Retinal pigment epithelial cell (primary cell): ENCODE data around the gene STAT3.

Source experiments
- DNase-seq: peaks from one replicate; pipeline ENCODE4 v3.0.0-alpha.2; 2010; ENCODE audit warnings: low read depth
- H3K4me3 ChIP-seq: 2 replicates; pipeline ENCODE4 v1.5.1; 2011; ENCODE audit warnings: mild to moderate bottlenecking, low read length, control low read depth, moderate library complexity
- TF ChIP-seq, protein P1 (sequence below): conservative IDR thresholded peaks from 2 replicates; pipeline ENCODE4 v1.5.1; 2011; ENCODE audit warnings: low read depth, low read length, control low read depth, inconsistent platforms

Gene STAT3

DNA sequence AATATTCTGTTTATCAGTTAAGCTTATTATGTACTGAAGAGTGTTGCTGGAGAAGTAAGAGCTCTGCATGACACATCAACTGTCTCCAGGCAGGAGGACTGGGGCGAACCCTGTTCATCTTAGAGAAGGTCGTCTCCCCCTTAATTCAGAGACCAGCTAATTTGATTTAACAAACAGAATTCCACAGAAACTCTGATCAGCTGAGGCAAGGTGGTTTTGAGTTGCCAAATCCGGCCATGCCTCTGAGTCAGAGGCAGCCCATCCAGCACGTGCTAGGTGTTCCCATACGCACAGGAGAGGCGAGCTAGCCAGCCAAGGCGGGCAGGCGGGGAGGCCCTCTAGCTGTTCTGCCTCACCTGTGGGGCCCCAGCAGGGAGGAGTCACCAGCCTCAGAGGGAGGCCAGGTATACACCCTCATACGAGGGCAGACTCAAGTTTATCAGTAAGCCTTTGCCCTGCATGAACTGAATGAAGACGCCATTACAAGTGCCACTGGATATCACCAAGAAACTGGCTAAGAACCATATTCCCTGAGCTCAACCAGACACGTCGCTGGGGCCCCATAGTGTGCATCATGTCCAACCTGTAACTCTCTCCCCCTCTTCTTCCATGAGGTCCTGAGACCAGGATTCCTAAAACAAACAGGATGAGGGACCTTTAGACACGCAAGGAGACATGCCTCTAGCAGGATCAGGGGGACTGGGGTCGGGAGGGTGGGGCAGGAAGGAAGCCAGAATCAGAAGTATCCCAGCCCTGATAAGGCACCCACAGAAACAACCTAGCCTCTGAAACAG lies 74.3 kb downstream of the STAT3 start:
- H3K4me3 ChIP-seq: no peak overlapping the region
- DNase-seq: no peak
- TF ChIP-seq, protein P1, sequence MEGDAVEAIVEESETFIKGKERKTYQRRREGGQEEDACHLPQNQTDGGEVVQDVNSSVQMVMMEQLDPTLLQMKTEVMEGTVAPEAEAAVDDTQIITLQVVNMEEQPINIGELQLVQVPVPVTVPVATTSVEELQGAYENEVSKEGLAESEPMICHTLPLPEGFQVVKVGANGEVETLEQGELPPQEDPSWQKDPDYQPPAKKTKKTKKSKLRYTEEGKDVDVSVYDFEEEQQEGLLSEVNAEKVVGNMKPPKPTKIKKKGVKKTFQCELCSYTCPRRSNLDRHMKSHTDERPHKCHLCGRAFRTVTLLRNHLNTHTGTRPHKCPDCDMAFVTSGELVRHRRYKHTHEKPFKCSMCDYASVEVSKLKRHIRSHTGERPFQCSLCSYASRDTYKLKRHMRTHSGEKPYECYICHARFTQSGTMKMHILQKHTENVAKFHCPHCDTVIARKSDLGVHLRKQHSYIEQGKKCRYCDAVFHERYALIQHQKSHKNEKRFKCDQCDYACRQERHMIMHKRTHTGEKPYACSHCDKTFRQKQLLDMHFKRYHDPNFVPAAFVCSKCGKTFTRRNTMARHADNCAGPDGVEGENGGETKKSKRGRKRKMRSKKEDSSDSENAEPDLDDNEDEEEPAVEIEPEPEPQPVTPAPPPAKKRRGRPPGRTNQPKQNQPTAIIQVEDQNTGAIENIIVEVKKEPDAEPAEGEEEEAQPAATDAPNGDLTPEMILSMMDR: no peak

DNA sequence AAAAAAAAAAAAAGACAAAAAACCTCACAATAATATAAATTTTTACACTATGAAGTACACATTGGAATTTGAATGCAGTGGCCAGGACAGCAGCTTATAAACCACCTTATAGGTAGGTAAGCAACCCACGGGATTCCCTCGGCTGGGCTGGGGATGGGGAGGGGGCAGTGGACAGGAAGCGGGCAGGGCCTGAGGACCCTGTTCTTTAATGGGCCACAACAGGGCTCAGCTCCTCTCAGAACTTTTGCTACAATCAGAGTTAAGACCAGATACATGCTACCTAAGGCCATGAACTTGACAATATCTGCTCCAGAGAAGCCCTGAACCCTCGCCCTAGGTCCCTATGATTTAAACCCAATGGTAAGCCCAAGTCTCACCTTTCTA lies 74.9 kb downstream of the STAT3 start:
- TF ChIP-seq, protein P1: no peak
- DNase-seq: no peak
- H3K4me3 ChIP-seq: no peak overlapping the region

DNA sequence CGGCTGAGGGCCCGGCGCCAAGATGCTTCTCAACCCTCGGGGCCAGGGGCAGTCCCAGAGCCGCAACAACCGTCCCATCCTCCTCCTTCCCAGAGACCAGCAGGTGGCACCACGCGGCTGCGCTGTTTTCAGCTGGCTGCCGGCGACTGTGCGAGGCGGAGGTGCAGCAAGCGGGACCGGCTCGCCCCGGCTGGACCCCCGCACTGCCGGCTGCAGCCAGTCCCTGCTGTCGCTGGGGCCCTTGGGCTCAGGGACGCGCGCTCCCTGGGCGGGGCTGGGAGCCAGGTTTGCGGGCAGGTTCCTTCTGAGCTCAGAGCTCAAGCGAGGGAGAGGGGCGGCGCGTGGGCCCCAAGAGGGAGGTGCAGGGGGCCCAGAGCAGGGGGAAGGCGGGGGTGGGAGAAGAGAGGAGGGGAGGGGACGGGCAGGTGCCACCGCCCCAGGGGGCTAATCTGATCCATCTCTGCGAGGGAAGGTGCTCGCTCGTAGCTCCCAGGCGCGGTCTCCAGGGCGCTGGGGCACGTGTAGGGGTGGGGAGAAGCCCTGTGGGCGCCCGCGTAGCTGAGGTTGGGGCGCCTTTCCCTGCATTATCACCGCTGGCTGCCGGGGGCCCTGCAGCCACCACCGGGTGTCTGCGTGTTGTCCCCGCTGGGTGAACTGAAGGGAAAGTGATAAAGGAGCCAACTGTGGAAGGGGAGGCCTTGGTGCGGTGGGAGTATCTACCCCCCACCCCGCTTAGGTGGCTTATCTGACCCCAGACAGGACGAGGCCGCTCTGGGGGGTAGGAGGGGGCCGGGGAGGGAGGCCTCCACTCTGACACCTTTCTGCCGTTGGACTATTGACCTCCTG lies 75.7 kb downstream of the STAT3 start:
- TF ChIP-seq, protein P1: peak; percentile 66
- peak; percentile 54 for DNase-seq
- peak overlapping the region; percentile 15 for H3K4me3 ChIP-seq

DNA sequence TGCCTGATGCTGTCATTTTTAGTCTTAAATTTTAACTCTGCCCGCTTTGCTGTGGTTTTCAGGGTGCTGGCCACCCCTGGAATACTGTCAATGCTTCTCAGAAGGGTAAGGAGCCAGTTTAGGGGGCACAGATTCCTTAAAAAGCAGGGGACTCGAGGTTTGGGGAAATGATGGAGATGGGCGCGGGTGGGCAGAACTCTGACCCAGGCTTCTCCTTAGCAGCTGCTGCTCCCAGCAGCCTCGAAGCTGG lies 76.3 kb downstream of the STAT3 start:
- no peak for DNase-seq
- H3K4me3 ChIP-seq: no peak overlapping the region
- TF ChIP-seq, protein P1: no peak

DNA sequence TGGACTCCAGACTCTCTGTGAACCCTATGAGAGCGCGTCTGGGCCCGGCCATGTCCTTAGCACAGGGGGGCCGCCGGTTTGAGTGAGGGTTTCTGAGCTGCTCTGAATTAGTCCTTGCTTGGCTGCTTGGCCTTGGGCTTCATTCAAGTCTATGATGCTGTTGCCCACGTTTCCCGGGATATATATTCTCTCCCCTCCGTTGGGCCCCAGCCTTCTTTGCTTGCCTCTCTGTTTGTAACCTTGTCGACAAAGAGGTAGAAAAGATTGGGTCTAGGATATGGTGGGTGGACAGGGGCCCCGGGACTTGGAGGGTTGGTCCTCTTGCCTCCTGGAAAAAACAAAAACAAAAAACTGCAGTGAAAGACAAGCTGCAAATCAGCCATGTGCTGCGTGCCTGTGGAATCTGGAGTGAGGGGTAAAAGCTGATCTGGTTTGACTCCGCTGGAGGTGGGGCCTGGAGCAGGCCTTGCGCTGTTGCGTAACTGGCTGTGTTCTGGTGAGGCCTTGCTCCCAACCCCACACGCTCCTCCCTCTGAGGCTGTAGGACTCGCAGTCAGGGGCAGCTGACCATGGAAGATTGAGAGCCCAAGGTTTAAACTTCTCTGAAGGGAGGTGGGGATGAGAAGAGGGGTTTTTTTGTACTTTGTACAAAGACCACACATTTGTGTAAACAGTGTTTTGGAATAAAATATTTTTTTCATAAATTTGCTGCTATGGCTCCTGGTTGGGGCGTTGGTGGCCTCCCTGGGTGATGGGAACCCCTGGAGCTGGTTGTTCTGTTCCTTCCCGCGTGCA lies 76.8 kb downstream of the STAT3 start:
- DNase-seq: peak; percentile 82
- TF ChIP-seq, protein P1: no peak
- H3K4me3 ChIP-seq: no peak overlapping the region

DNA sequence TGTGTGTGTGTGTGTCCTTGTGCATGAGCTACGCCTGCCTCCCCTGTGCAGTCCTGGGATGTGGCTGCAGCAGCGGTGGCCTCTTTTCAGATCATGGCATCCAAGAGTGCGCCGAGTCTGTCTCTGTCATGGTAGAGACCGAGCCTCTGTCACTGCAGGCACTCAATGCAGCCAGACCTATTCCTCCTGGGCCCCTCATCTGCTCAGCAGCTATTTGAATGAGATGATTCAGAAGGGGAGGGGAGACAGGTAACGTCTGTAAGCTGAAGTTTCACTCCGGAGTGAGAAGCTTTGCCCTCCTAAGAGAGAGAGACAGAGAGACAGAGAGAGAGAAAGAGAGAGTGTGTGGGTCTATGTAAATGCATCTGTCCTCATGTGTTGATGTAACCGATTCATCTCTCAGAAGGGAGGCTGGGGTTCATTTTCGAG lies 77.4 kb downstream of the STAT3 start:
- TF ChIP-seq, protein P1: no peak
- DNase-seq: no peak
- H3K4me3 ChIP-seq: no peak overlapping the region
